Measurements from ENCODE around the gene TSPAN14. TPM values are rescaled to one million over a fixed set of nuclear protein-coding genes. Genes with fewer than 3 reads are reported as not detected.
A peak's percentile ranks its signal among the peaks of the same experiment; 100 is the strongest.
"Not testable (repeated sequence)": the region's sequence is repeated elsewhere in the genome, so short reads cannot be mapped to it uniquely, and the experiment has no call there.

The TSPAN14 gene
- total RNA-seq, 2 experiments from 2014 or later = 43.9 to 45.5 TPM

DNA sequence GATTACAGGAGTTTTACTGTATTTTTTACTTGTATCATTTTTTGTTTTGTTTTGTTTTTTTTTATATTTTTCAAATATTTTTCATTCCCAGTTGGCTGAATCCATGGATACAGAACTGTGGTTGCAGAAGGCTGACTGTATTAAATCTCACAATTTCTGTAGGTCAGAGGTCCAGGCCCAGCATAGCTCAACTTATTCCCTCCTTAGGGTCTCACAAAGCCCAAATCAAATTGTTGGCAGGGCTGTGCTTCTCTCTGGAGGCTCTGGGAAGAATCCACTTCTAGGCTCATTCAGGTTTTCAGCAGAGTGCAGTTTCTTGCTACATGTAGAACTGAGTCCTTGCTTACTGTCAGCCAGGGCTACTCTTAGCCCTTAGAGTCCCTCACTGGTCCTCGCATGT, 22.6 kb downstream of the TSPAN14 start:
- intact Hi-C loops (cut with micrococcal nuclease) = loop anchor here (10.0 kb wide), 1 partner anchor 272 kb away; the partner anchor contains the start of gene ANXA11
- Mint-ChIP-seq H3K27me3 (no peaks in the 10 kb centered on the region), H3K4me1 (ENCODE audit: low read depth) (peaks cover 77% of the 10 kb centered on the region), H3K27ac (peak overlapping the region; percentile 76), H3K36me3 (ENCODE audit: low read depth) (peaks cover 59% of the 10 kb centered on the region), H3K9me3 (peaks cover 9% of the 10 kb centered on the region), H3K4me3 (no peak overlapping the region)
- POLR2A ChIA-PET = interaction anchor here (0.6 to 16.7 kb wide), 4 partner anchors 9 to 24 kb away, joined by 3 to 223 read pairs (median 3); no protein-coding TSS in a partner anchor
- DNase-seq (no peak), ATAC-seq (no peak)
- no peak for TF ChIP-seq CTCF (IDR thresholded peaks at IDR 0.05)
- CTCF ChIA-PET = interaction anchor here (0.7 to 37.8 kb wide), 4 partner anchors 14 to 32 kb away, joined by 3 to 1114 read pairs (median 3); no protein-coding TSS in a partner anchor

DNA sequence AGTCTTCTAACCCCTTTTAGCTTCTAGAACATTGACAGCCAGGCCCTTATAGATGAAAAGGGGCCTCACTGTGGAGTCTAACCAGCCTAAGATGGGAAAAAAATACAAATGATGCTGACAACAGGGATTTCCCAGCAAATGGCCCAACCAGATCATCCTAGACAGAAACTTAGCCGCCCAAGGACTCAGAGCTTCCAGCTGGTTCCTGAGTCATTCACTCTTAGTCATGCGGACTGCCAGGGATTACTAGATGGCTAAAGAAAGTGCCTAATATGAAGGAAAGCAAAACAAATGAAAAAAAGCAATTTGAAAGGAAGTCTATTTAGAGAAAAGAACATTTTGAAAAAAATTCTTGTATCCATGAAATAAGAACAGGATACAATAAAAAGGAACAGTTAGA, 23.7 kb downstream of the TSPAN14 start:
- intact Hi-C loops (cut with micrococcal nuclease) = loop anchor here (10.0 kb wide), 1 partner anchor 273 kb away; the partner anchor contains the start of gene ANXA11
- H3K27me3 Mint-ChIP-seq = no peaks in the 10 kb centered on the region
- no peak for TF ChIP-seq CTCF (IDR thresholded peaks at IDR 0.05)
- H3K4me1 Mint-ChIP-seq (ENCODE audit: low read depth) = peaks cover 71% of the 10 kb centered on the region
- ATAC-seq (no peak), DNase-seq (no peak)
- ChIA-PET CTCF (interaction anchor here (1.0 to 37.8 kb wide), 4 partner anchors 9 to 29 kb away, joined by 3 to 1114 read pairs (median 4); no protein-coding TSS in a partner anchor), POLR2A (interaction anchor here (0.9 to 16.7 kb wide), 7 partner anchors 9 to 21 kb away, joined by 3 to 223 read pairs (median 4); no protein-coding TSS in a partner anchor)
- no peak overlapping the region for H3K4me3 Mint-ChIP-seq
- peak overlapping the region; percentile 76 for H3K27ac Mint-ChIP-seq
- H3K9me3 Mint-ChIP-seq = peaks cover 9% of the 10 kb centered on the region
- H3K36me3 Mint-ChIP-seq (ENCODE audit: low read depth) = peaks cover 61% of the 10 kb centered on the region

DNA sequence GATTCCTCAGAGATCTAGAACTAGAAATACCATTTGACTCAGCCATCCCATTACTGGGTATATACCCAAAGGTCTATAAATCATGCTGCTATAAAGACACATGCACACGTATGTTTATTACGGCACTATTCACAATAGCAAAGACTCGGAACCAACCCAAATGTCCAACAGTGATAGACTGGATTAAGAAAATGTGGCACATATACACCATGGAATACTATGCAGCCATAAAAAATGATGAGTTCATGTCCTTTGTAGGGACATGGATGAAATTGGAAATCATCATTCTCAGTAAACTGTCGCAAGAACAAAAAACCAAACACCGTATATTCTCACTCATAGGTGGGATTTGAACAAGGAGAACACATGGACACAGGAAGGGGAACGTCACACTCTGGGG, 26.3 kb downstream of the TSPAN14 start:
- H3K27me3 Mint-ChIP-seq; DNase-seq; POLR2A ChIA-PET; CTCF ChIA-PET; ATAC-seq; H3K9me3 Mint-ChIP-seq; intact Hi-C loops (cut with micrococcal nuclease); H3K4me3 Mint-ChIP-seq: not testable (repeated sequence)
- H3K4me1 Mint-ChIP-seq (ENCODE audit: low read depth) = peaks cover 70% of the 10 kb centered on the region
- peaks cover 54% of the 10 kb centered on the region for H3K36me3 Mint-ChIP-seq (ENCODE audit: low read depth)
- H3K27ac Mint-ChIP-seq = peak overlapping the region; percentile 70

DNA sequence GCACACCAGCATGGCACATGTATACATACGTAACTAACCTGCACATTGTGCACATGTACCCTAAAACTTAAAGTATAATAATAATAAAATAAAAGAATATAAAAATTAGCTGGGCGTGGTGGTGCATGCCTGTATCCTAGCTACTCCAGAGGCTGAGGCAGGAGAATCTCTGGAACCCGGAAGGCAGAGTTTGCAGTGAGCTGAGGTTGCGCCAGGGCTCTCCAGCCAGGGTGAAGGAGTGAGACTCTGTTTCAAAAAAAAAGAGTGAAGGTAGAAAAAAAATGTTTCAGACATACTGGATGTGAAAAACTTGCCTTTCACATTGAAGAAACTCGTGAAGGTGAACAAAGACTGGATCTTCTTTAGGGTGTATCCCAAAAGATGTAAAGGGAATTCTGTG, 26.7 kb downstream of the TSPAN14 start:
- Mint-ChIP-seq H3K27ac (peak overlapping the region; percentile 67), H3K4me1 (ENCODE audit: low read depth) (peaks cover 71% of the 10 kb centered on the region), H3K4me3 (no peak overlapping the region), H3K9me3 (peaks cover 9% of the 10 kb centered on the region), H3K36me3 (ENCODE audit: low read depth) (peaks cover 53% of the 10 kb centered on the region), H3K27me3 (no peaks in the 10 kb centered on the region)
- no peak for TF ChIP-seq CTCF (IDR thresholded peaks at IDR 0.05)
- ATAC-seq (no peak), DNase-seq (no peak)
- POLR2A ChIA-PET = no interaction called here
- intact Hi-C loops (cut with micrococcal nuclease) = no loop called here
- CTCF ChIA-PET = interaction anchor here (1.6 kb wide), 1 partner anchor 25 kb away, joined by 5 read pairs; no protein-coding TSS in a partner anchor

DNA sequence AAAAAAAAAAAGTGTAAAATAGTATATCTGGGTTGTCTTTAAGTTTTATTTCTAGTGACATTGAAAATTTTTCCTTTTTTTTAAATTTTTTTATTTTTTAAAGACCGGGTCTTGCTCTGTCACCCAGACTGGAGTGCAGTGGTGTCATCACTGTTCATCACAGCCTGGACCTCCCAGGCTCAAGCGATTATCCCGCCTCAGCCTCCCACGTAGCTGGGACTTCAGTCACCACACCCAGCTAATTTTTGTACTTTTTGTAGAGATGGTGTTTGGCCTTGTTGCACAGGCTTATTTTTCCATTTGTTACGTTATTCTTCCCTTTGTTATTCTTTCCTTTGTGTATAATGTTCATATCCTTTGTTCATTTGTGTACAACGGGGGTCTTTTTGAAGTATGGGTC, 30.1 kb downstream of the TSPAN14 start:
- peak overlapping the region; percentile 34 for H3K4me3 Mint-ChIP-seq
- H3K36me3 Mint-ChIP-seq (ENCODE audit: low read depth) = peaks cover 38% of the 10 kb centered on the region
- ChIA-PET POLR2A (interaction anchor here (0.7 to 11.5 kb wide), 6 partner anchors 8 to 80 kb away, joined by 5 to 223 read pairs (median 12); no protein-coding TSS in a partner anchor), CTCF (interaction anchor here (0.7 to 11.4 kb wide), 7 partner anchors 9 to 106 kb away, joined by 3 to 154 read pairs (median 5); no protein-coding TSS in a partner anchor)
- peaks cover 83% of the 10 kb centered on the region for H3K4me1 Mint-ChIP-seq (ENCODE audit: low read depth)
- DNase-seq (peak; percentile 37), ATAC-seq (no peak)
- H3K27me3 Mint-ChIP-seq = no peaks in the 10 kb centered on the region
- TF ChIP-seq CTCF (IDR thresholded peaks at IDR 0.05) = no peak
- intact Hi-C loops (cut with micrococcal nuclease) = no loop called here
- H3K9me3 Mint-ChIP-seq = no peaks in the 10 kb centered on the region
- H3K27ac Mint-ChIP-seq = peak overlapping the region; percentile 92
